Endodermal cell (in vitro differentiated cells): ENCODE measurements around the gene PTPN1. TPM values are rescaled to one million over a fixed set of nuclear protein-coding genes. Genes with fewer than 3 reads are reported as not detected.

Experiments
- DNase-seq: peaks from one replicate; pipeline ENCODE4 v3.0.0-alpha.2; 2017
- H3K27ac ChIP-seq: 2 replicates; pipeline ENCODE4 v1.5.1; 2013; ENCODE audit warnings: mild to moderate bottlenecking, low read depth, low read length, moderate library complexity
- H3K27me3 ChIP-seq: 2 replicates; pipeline ENCODE4 v1.6.1; 2013; ENCODE audit warnings: mild to moderate bottlenecking, low read length, moderate library complexity; ENCODE audit not compliant: insufficient read depth, control insufficient read depth, poor library complexity, severe bottlenecking
- H3K36me3 ChIP-seq: 2 replicates; pipeline ENCODE4 v1.7.0; 2013; ENCODE audit warnings: mild to moderate bottlenecking, low read length, moderate library complexity; ENCODE audit not compliant: control insufficient read depth, insufficient read depth
- H3K4me1 ChIP-seq: one replicate; pipeline ENCODE4 v1.7.0; 2013; ENCODE audit warnings: low read length; ENCODE audit not compliant: control insufficient read depth, insufficient read depth
- H3K4me3 ChIP-seq: 2 replicates; pipeline ENCODE4 v1.5.1; 2013; ENCODE audit warnings: mild to moderate bottlenecking, low read length, moderate library complexity
- H3K9ac ChIP-seq: 2 replicates; pipeline ENCODE4 v1.6.1; 2013; ENCODE audit warnings: mild to moderate bottlenecking, low read length, moderate library complexity; ENCODE audit not compliant: poor library complexity, severe bottlenecking; ENCODE audit errors: extremely low read depth
- H3K9me3 ChIP-seq: 2 replicates; pipeline ENCODE4 v1.6.1; 2013; ENCODE audit warnings: mild to moderate bottlenecking, low read length, moderate library complexity; ENCODE audit not compliant: control insufficient read depth
- H3K27ac Mint-ChIP-seq: 2 replicates; pipeline ENCODE4 v1.8.0; 2020; ENCODE audit warnings: mixed read lengths
- H3K27me3 Mint-ChIP-seq: 2 replicates; pipeline ENCODE4 v1.8.0; 2021; ENCODE audit warnings: mild to moderate bottlenecking, mixed read lengths; ENCODE audit not compliant: insufficient read depth
- H3K36me3 Mint-ChIP-seq: 2 replicates; pipeline ENCODE4 v1.8.0; 2020; ENCODE audit warnings: low read depth, mixed read lengths
- H3K4me1 Mint-ChIP-seq: 2 replicates; pipeline ENCODE4 v1.8.0; 2020; ENCODE audit warnings: mixed read lengths
- H3K4me3 Mint-ChIP-seq: 2 replicates; pipeline ENCODE4 v1.8.0; 2020; ENCODE audit warnings: mild to moderate bottlenecking, moderate library complexity, mixed read lengths
- H3K9me3 Mint-ChIP-seq: 2 replicates; pipeline ENCODE4 v1.8.0; 2020; ENCODE audit warnings: mild to moderate bottlenecking, mixed read lengths
- CTCF ChIP-seq: fragments of 200-600 bp; sonication (generic); conservative IDR thresholded peaks from 2 replicates; pipeline ENCODE4 v1.5.0; 2021; ENCODE audit warnings: antibody characterized with exemption, mild to moderate bottlenecking
- WGBS, 2 experiments: methylation state at CpG; one replicate each; pipeline versions ENCODE4 v1.1.5 to v1.1.7; 2013; ENCODE audit warnings: missing lambda C conversion rate in 2 of 2, mixed read lengths in 1 of 2; ENCODE audit not compliant: insufficient coverage in 1 of 2, insufficient read length in 1 of 2; 5-methylcytosine and 5-hydroxymethylcytosine counted together
- total RNA-seq, 2 donors: library from RNA; stranded (reverse); fragmentation: NEBNext Ultra II Directional in 1 of 2; extraction: Animal tissue kit (Norgen Biotek cat#: 25700) in 1 of 2; gene quantifications; 2 replicates in 1 of 2; 3 replicates in 1 of 2; pipeline ENCODE4 v1.2.1, GENCODE V29; 2021

The PTPN1 gene
- total RNA-seq, 2 donors from 2014 or later = 25.4 to 28.7 TPM

- DNase-seq = no peak
- no peak overlapping the region for H3K4me3 Mint-ChIP-seq
- H3K4me1 Mint-ChIP-seq = peaks cover 3% of the 10 kb centered on the region
- peaks cover 63% of the 10 kb centered on the region for H3K36me3 Mint-ChIP-seq
- no peak for TF ChIP-seq CTCF
- Histone ChIP-seq H3K27ac (no peak overlapping the region), H3K9me3 (no peaks in the 10 kb centered on the region), H3K36me3 (peaks cover 74% of the 10 kb centered on the region), H3K4me1 (no peaks in the 10 kb centered on the region), H3K4me3 (no peak overlapping the region), H3K27me3 (no peaks in the 10 kb centered on the region), H3K9ac (no peak overlapping the region)
- H3K27ac Mint-ChIP-seq = no peak overlapping the region
- 94 to 95% methylated on average over 15 to 17 of the region's 17 CpGs for WGBS, 2 experiments
- no peaks in the 10 kb centered on the region for H3K27me3 Mint-ChIP-seq
- H3K9me3 Mint-ChIP-seq = no peaks in the 10 kb centered on the region
These were observed 67.2 kb downstream of the PTPN1 start for GRCh38 chr20:50577175-50578018.

GRCh38 chr20:50578061-50578777 lies 68.0 kb downstream of the PTPN1 start:
- TF ChIP-seq CTCF = no peak
- Mint-ChIP-seq H3K36me3 (peaks cover 66% of the 10 kb centered on the region), H3K27me3 (no peaks in the 10 kb centered on the region), H3K27ac (no peak overlapping the region), H3K4me1 (no peaks in the 10 kb centered on the region), H3K9me3 (no peaks in the 10 kb centered on the region), H3K4me3 (no peak overlapping the region)
- Histone ChIP-seq H3K36me3 (peaks cover 83% of the 10 kb centered on the region), H3K4me1 (no peaks in the 10 kb centered on the region), H3K27ac (no peak overlapping the region), H3K9ac (no peak overlapping the region), H3K4me3 (no peak overlapping the region), H3K27me3 (no peaks in the 10 kb centered on the region), H3K9me3 (no peaks in the 10 kb centered on the region)
- WGBS, 2 experiments = 93 to 96% methylated on average over 12 to 14 of the region's 14 CpGs
- DNase-seq = no peak

- Mint-ChIP-seq H3K27ac (no peak overlapping the region), H3K4me1 (no peaks in the 10 kb centered on the region), H3K9me3 (no peaks in the 10 kb centered on the region), H3K4me3 (no peak overlapping the region), H3K27me3 (no peaks in the 10 kb centered on the region), H3K36me3 (peaks cover 64% of the 10 kb centered on the region)
- Histone ChIP-seq H3K9ac (no peak overlapping the region), H3K4me1 (no peaks in the 10 kb centered on the region), H3K27me3 (no peaks in the 10 kb centered on the region), H3K9me3 (no peaks in the 10 kb centered on the region), H3K27ac (no peak overlapping the region), H3K36me3 (peaks cover 88% of the 10 kb centered on the region), H3K4me3 (no peak overlapping the region)
- 94 to 95% methylated on average over 2 to 5 of the region's 5 CpGs for WGBS, 2 experiments
- TF ChIP-seq CTCF = no peak
- no peak for DNase-seq
These were observed 68.6 kb downstream of the PTPN1 start for GRCh38 chr20:50578778-50579165.
